Activated T-helper 9 cell treated with anti-CD3 and anti-CD28 coated beads, Interleukin-2, amount 50 U/mL, for 16 hours (primary cell): Measurements from ENCODE around the gene KDM3A.

Experiments
- DNase-seq: peaks from one replicate; pipeline ENCODE4 v3.0.0-alpha.2; 2020; ENCODE audit warnings: low read depth

The KDM3A gene, protein sequence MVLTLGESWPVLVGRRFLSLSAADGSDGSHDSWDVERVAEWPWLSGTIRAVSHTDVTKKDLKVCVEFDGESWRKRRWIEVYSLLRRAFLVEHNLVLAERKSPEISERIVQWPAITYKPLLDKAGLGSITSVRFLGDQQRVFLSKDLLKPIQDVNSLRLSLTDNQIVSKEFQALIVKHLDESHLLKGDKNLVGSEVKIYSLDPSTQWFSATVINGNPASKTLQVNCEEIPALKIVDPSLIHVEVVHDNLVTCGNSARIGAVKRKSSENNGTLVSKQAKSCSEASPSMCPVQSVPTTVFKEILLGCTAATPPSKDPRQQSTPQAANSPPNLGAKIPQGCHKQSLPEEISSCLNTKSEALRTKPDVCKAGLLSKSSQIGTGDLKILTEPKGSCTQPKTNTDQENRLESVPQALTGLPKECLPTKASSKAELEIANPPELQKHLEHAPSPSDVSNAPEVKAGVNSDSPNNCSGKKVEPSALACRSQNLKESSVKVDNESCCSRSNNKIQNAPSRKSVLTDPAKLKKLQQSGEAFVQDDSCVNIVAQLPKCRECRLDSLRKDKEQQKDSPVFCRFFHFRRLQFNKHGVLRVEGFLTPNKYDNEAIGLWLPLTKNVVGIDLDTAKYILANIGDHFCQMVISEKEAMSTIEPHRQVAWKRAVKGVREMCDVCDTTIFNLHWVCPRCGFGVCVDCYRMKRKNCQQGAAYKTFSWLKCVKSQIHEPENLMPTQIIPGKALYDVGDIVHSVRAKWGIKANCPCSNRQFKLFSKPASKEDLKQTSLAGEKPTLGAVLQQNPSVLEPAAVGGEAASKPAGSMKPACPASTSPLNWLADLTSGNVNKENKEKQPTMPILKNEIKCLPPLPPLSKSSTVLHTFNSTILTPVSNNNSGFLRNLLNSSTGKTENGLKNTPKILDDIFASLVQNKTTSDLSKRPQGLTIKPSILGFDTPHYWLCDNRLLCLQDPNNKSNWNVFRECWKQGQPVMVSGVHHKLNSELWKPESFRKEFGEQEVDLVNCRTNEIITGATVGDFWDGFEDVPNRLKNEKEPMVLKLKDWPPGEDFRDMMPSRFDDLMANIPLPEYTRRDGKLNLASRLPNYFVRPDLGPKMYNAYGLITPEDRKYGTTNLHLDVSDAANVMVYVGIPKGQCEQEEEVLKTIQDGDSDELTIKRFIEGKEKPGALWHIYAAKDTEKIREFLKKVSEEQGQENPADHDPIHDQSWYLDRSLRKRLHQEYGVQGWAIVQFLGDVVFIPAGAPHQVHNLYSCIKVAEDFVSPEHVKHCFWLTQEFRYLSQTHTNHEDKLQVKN (N-terminal part only)

DNA sequence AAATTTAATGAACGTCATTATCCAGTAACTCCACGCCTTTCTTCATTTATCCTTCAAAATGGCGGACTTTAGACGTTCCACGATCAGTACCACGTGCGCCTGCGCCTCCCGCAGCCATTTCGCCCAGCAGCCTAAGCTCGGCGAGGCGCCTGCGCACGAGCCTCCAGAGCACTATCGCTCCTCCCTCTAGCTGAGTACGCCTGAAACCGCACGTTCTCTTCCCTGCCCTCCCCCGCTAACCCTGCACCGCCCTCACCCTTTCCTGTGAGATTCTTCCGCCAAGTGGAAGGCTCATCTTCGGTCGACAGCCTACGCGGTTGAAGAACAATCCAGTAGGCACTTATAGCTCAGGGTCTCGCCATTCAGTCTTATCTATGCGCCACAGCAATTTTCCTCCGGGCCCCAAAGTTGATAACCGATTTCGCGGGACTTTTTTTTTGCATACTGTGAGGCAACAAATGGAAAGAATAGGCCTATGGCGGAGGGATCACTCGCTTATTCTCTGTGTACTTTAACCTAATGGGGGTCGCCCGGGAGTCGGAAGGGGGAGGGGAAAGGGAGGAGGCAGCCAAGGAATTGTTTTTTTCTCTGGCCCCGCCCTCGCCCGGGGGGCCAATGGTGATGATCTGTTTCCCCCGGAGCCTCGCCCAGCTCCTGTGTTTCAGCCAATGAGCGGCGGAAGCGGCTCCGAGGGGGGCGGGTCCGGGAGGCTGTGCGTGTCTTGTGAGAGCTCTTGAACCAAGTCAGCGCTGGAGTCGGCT lies at the start of gene KDM3A:
Gene KDM3A (plus strand): TSS at position 741 of the 761 bp plus-strand sequence. CDS start 677 bp downstream, outside the sequence.
- peak; percentile 100 for DNase-seq

DNA sequence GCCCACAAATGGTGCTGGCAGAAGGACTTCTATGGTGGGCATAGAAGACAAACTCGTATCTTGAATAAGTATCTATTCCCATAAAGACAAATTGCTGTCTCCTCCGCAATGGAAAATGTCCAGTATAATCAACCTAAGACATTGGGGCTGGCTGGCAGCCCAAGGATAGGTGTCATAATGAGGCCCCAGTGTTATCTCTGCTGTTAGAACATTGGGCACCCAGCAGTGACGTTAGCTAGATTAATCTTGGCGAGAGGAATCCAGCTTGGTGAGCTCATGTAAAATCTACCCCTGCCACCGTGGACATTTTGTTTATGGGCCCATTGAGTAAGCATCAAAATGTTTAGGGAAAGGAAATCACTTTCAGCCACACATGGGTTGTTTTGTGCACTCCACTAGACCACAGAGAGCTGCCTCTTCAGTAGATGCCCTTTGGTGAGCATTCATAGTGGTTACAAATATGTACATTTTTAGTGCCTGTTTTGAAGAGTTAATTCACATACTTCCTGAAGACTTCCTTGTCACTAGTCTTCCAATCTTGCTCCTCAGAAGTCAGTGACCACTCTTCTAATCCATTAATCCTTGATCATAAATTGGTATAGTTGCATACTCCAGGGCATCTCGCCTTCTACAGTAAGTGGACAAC lies 48.2 kb upstream of the KDM3A start:
- no peak for DNase-seq

DNA sequence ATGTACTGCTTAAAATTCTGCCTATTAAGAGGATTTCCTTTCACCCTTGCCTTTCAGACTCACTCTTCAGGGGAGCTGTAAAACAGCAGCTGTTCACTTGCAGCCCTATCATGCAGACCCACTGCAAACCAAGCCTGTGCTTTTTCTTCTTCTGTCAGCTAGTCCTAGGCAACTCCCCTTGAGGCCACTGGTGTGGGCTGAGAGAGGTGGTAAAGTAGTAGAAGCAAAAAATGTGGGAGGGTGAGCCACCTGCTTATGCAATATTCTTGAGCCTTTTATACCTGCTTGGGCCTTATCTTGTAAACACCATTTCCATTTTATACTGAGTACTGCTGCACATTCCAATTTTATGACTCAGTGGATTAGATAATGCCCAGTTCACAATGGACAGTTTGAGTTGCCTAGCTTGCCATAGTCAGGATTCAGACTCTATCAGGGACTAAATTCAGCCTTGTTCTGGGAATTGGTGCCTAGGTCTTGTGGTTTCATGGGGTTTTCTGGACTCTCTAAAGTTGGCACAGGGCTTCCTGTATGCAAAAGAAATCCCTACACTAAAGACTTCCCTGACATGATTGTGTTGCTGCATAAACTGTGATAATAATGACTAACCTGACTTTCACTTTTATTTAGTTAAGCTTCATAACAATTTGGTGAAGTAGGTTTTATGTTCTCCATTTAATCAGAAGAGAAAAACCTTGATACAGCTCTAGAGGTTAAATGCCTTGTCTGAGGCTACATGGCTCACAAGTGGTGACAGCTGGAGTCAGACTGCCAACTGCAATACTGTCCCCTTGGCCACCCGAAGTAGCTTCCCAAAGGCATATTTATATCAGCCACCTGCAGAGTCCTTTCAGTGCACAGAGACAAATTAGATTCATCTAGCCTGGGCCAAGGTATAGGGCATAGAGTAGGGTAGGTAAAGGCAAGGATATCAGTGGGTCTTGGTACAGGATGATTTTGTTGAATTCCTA lies 47.4 kb upstream of the KDM3A start:
- no peak for DNase-seq

DNA sequence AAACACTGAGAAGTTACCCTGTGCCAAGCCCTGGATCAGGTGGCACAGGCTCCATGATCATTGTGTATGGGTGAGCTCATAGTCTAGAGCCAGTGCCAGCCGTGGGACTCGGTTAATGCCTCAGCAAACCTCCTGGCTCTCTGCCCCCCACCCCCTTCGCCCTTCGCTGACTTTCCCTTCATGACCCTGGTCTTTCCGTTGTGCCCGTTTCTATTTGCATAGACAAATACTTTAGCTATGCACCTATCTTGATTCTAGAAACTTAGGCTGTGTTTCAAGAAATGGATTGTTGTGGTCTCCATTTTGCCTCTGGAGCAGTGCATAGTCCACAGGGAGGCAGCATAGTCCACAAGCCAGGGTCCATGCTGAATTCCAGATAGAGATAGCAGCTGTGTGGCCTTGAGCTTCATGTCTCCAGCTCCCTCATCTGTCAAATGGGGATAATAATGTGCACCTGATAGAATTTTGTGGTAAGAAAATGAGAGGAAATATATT lies 44.8 kb upstream of the KDM3A start:
- DNase-seq, result no peak

DNA sequence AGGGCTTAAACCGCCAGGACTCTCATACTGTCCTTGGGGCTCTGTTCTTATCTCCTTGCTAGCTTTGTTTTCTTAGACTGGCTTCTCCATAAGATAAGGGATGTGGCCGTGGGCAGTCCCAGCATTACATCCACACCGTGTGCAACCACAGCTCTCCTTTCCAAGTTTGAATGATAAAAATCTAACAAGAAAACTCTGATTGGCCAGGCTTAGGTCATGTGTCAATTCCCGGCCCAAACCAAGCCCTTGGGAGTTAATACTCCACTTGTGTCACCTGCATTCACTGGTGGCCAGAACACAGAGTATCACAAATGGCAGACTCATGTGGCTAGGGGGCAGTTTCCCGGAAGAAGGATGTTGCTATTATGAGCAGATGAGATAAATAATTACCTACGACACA lies 43.2 kb upstream of the KDM3A start:
- no peak for DNase-seq

DNA sequence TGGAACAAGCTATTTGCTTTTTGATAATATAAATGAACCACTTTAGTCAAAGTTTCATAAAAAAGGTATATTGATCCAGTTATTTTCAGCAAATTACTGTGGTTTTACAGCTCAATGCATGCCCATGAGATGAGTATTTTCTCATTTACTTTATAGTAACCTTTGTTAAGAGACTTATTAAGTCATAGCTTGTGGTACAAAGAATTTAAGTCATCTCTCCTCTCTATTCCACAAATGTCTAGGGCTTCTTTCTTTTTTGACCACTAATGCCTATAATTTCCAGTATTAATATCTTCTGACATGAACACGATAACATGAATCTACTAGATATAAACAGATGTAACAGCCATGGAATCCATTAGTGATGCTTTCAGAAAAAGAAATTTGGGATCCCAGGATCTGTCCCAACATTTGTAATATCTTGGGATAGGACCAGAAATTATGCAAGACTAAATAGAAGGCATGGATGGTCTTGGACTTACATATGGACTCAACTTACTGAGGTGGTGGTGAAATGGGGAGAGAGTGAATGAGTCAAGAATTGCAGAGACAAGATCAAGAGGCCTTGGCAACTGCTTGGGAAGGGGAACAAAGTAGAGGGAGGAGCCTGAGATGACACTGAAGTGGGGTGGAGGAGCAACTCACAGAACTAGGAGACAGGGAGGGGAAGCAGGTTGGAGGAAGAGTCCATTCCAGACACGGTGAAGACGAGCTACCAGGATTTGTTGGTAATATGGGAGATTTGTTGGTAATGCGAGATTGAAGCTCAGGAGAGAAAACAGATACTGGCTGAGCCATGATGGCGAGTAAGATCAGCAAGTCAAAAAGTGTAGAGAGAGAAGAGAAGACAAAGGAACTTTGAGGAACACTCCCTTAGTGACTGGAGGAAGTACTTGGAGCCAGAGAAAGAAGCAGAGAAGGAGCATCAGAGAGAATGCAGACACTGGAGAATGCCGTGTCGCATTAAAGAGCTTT lies 42.4 kb upstream of the KDM3A start:
- DNase-seq, result no peak

DNA sequence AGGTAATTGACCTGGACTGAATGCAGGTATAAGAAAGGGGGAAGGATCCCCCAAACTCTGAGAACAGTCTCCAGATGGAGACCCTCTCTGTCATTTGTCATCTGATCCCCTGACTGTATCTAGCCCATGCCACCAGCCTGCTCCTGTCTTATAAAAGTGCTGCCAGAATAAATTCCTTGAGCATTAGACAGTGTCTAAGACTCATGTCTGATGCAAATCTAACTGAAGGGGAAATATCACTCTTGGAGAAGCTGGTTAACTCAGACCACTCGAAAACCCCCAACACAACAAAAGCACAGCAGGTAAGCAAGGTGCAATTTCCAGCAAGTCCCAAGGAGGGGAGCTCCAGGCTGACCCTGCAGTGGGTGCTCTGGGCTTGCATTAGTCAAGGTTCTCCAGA lies 40.9 kb upstream of the KDM3A start:
- no peak for DNase-seq

DNA sequence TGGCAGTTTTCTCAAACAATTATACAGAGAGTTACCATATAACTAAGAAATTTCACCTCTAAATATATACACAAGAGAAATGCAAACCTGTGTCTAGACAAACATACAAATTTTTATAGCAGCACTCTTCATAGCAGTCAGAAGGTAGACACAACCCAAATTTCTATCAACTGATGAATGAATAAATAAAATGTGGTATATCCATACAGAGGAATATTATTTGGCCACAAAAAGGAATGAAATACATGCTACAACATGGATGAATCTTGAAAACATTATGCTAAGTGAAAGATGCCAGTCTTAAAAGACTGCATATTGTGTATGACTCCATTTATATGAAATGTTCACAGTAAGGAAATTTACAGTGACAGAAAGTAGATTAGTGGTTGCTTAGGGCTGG lies 30.6 kb upstream of the KDM3A start:
- DNase-seq, result no peak

DNA sequence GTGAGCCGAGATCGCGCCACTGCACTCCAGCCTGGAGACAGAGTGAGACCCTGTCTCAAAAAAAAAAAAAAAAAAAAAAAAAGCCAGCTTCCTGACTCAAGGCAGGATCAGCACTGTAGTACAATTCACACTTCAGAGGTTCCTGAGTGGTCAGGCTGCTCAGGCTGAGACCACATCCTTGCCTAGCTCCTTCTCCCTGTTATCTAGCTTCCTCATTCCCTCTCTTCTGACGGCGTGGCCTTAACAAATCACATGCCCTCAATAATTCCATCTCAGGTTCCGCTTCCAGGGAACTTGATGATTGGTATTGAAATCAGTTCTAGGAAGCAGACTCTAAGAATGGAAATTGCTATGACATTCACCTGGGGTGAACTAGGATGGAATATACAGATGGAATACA lies 29.8 kb upstream of the KDM3A start:
- no peak for DNase-seq

DNA sequence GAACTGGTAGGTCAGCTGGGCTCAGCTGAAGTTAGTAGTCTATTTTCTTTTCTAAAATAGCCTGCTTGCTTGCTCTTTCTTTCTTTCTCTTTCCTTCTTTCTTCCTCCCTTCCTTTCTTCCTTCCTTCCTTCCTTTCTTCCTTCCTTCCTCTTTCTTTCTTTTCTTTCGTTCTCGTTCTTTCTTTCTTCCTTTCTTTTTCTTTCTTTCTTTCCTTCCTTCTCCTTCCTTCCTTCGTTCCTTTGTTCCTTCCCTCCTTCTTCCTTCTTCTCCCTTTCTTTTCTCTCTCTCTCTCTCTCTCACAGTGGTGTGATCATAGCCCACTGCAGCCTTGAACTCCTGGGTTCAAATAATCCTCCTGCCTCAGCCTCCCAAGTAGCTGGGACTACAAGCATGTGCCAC lies 29.2 kb upstream of the KDM3A start:
- DNase-seq, result no peak

DNA sequence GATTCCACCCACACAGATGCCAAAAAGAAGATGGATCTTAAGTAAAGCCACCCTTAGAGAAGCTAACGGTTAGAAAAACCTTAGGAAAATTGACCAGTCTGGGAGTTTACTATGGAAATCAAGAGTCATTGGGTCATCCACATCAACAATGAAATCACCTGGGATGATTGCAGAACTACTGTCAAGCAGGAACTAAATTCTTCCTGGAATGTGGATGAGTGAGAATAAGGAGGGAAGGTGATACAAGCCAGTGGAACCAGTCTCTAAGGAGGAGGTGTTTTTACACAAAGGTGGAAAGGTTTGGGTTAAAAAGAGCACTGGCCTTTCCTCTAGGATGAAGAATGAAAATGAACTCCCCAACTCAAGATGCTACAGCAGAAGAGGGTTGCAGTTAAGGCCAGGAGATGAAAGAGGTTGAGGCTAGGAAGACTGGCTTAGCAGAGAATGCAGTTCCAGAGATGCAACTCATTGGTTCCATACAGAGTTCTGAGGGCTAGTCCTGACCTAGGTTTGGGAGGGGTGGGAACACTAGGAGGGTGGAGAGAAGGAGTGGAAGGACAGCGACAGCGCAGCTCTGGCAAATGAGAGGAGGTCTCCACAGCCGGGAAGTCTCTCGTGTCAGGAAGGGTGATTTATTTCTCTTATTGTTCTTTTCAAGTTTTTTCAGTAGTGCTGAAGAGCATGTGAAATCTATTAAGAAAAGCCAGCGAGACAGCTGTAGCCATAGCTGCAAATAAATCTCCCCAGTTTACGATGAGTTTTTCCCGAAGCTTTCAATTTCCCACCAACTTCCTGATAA lies 27.7 kb upstream of the KDM3A start:
- no peak for DNase-seq

DNA sequence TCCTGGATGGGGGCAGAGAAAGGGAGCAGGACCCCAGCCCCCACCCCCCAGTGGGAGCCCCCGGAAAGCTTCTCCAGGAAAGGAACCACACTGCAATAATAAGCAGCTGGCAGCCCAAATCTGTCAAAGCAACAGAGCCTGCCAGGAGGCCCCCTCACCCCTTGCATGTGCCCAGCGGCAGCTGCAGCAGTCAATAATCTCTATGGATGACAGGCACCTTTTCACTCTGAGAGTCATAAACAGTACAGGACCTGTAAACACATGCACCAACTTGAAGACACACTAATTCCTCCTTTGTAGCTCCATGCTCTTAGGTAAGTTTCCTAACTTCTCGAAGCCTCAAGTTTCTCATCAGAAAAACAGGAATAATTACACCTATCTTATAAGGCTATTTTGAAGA lies 26.2 kb upstream of the KDM3A start:
- DNase-seq, result no peak

DNA sequence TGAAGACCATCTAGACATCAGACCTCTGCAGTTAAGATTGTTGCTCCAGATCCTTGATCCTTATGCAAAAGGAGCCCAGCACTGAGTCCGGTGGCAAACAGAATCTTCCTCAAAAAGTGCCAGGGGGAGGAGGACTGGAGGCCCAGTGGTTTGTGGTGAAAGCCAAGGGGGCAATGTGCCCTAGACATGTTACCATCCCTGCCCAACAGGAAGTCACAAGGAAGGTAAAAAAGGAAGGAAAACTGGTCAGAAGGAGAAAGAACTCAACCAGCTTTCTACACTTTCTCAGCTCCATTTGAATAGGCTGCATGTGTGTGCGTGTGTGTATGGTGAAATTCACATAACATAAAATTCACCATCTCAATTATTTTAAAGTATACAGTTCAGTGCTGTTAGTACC lies 25.0 kb upstream of the KDM3A start:
- DNase-seq, result no peak

DNA sequence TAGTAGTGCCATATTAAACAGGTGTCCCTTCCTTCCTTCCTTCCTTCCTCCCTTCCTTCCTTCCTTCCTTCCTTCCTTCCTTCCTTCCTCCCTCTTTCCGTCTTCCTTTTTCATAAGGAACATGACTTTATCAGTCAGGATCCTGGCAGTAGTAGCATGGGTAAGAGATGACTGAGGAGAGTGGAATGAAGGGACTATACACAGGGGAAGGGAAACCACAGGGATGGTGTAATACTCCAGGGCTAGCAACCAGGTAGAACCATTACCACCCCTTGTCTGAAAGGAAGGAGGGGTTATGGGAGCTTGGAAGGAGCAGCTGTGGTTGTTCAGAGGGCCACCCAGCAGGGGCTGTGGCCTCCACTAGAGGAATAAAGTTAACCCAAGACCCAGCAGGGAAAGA lies 23.2 kb upstream of the KDM3A start:
- DNase-seq, result no peak

DNA sequence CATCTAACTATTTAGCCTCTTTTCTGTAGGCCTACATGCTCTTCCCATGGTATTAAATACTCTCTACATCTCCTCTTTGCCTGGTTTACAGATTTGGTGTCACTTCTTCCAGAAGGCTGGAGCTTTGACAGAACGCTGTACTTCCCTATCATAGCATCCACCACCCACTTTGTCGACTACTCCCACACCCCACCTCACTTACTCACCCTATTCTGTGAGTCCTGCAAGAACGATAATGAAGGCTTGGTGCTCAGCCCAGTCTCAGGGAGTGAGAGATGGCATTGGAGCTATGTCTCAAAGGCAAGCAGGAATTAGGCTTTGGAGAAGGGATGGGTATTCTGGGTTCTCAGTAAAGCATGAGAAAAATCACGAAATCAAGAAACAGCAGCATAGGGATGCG lies 20.3 kb upstream of the KDM3A start:
- DNase-seq, result no peak

DNA sequence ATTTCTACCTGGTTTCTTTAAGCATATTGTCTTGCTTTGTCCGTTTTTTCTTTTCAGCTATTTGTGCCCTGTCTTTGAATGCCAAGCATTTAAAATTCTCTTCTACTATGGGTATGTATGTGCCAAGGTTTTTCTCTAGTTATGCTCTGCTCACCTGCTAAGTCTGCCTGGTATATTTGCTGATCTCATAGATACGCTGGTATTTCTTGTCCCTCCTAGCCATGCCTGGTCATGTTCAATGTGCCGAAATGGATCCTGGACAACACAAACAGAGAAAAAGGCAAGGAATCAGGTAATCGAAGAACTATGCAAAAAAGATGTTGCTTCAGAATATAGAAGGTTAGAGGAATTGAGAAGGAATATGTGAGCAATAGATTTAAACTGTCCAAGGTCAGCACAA lies 14.9 kb upstream of the KDM3A start:
- DNase-seq, result no peak

DNA sequence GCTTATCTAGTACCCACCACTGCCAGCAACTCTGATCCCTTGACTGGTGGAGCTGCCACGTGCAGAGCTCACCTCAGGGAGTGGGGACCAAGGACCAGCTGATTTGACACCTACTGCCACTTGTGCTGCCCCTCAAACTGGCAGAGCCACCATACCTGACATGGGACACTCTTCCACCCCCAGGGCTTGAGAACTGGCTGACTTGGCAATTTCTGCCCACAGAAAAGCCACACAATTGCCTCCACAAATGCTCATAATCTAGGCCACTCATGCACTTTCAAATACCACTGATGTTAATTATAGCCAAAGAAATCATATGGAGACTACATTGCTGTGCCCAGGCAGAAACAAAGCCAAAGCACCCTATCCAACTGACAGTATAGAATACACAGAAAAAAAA lies 11.8 kb upstream of the KDM3A start:
- DNase-seq, result no peak

DNA sequence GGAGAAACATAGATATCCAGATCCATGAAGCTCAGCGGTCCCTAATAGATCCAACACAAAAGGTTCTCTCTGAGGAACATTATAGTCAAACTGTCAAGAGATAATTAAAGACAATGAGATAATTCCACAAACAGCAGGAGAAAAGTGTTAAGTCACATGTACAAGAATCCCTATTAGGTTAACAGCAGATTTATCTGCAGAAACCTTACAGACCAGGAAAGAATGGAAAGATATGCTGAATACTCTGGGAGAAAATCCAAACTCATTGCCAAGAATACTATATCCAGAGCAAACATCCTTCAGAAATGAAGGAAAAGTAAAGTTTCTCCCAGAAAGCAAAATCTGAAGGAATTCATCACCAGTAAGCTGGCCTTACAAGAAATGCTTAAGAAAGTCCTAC lies 10.8 kb upstream of the KDM3A start:
- DNase-seq, result no peak
